ENCODE measurements around the gene SEC22A. TPM values are rescaled to one million over a fixed set of nuclear protein-coding genes. Genes with fewer than 3 reads are reported as not detected.

The SEC22A gene
- total RNA-seq, 2 donors from 2014 or later = 26.8 to 34.9 TPM

GRCh38 chr3:123303976-123304560, 102.3 kb downstream of the SEC22A start:
- 91% methylated on average over 15 of the region's 15 CpGs for WGBS
- no peaks in the 10 kb centered on the region for H3K27me3 ChIP-seq (replicated peaks; ENCODE audit: insufficient read depth)
- intact Hi-C loops (cut with DNase I) = no loop called here
- no peaks in the 10 kb centered on the region for H3K9me3 ChIP-seq
- H3K4me3 ChIP-seq = no peak overlapping the region
- no peaks in the 10 kb centered on the region for H3K4me1 ChIP-seq (replicated peaks)
- TF ChIP-seq CTCF (IDR thresholded peaks at IDR 0.05) (no peak), POLR2A (IDR thresholded peaks at IDR 0.05) (no peak), POLR2AphosphoS5 (IDR thresholded peaks at IDR 0.05) (no peak)
- H3K27ac ChIP-seq = no peak overlapping the region
- DNase-seq (ENCODE audit: low spot score) = no peak
- H3K36me3 ChIP-seq = no peaks in the 10 kb centered on the region

- Histone ChIP-seq H3K9me3 (no peaks in the 10 kb centered on the region), H3K4me3 (no peak overlapping the region), H3K4me1 (replicated peaks) (no peaks in the 10 kb centered on the region), H3K36me3 (no peaks in the 10 kb centered on the region), H3K27ac (no peak overlapping the region), H3K27me3 (replicated peaks; ENCODE audit: insufficient read depth) (no peaks in the 10 kb centered on the region)
- TF ChIP-seq CTCF (IDR thresholded peaks at IDR 0.05) = no peak
- TF ChIP-seq POLR2A (IDR thresholded peaks at IDR 0.05) = no peak
- WGBS = 79% methylated on average over 2 of the region's 2 CpGs
- DNase-seq (ENCODE audit: low spot score) = no peak
- intact Hi-C loops (cut with DNase I) = no loop called here
These were observed 103.4 kb downstream of the SEC22A start for GRCh38 chr3:123305192-123305591.

- 88% methylated on average over 5 of the region's 5 CpGs for WGBS
- no peaks in the 10 kb centered on the region for H3K27me3 ChIP-seq (replicated peaks; ENCODE audit: insufficient read depth)
- H3K9me3 ChIP-seq = no peaks in the 10 kb centered on the region
- H3K36me3 ChIP-seq = no peaks in the 10 kb centered on the region
- H3K27ac ChIP-seq = no peak overlapping the region
- H3K4me1 ChIP-seq (replicated peaks) = no peaks in the 10 kb centered on the region
- H3K4me3 ChIP-seq = no peak overlapping the region
- no peak for TF ChIP-seq POLR2A (IDR thresholded peaks at IDR 0.05)
- no peak for DNase-seq (ENCODE audit: low spot score)
- intact Hi-C loops (cut with DNase I) = no loop called here
These were observed 105.3 kb downstream of the SEC22A start for GRCh38 chr3:123307064-123307463.

- 86% methylated on average over 8 of the region's 8 CpGs for WGBS
- no peak for DNase-seq (ENCODE audit: low spot score)
- TF ChIP-seq POLR2A (IDR thresholded peaks at IDR 0.05) (no peak), POLR2AphosphoS5 (IDR thresholded peaks at IDR 0.05) (no peak), CTCF (IDR thresholded peaks at IDR 0.05) (no peak)
- no peak overlapping the region for H3K27ac ChIP-seq
- no peaks in the 10 kb centered on the region for H3K4me1 ChIP-seq (replicated peaks)
- no peak overlapping the region for H3K4me3 ChIP-seq
- H3K9me3 ChIP-seq = no peaks in the 10 kb centered on the region
- no peaks in the 10 kb centered on the region for H3K36me3 ChIP-seq
- intact Hi-C loops (cut with DNase I) = no loop called here
- H3K27me3 ChIP-seq (replicated peaks; ENCODE audit: insufficient read depth) = no peaks in the 10 kb centered on the region
These were observed 108.4 kb downstream of the SEC22A start for GRCh38 chr3:123310186-123310585.

GRCh38 chr3:123310741-123311140, 109.0 kb downstream of the SEC22A start:
- Histone ChIP-seq H3K4me3 (no peak overlapping the region), H3K27me3 (replicated peaks; ENCODE audit: insufficient read depth) (no peaks in the 10 kb centered on the region), H3K36me3 (no peaks in the 10 kb centered on the region), H3K4me1 (replicated peaks) (no peaks in the 10 kb centered on the region), H3K27ac (no peak overlapping the region), H3K9me3 (no peaks in the 10 kb centered on the region)
- intact Hi-C loops (cut with DNase I) = no loop called here
- no peak for DNase-seq (ENCODE audit: low spot score)
- TF ChIP-seq CTCF (IDR thresholded peaks at IDR 0.05) (no peak), POLR2A (IDR thresholded peaks at IDR 0.05) (no peak), POLR2AphosphoS5 (IDR thresholded peaks at IDR 0.05) (no peak)
- WGBS = 59% methylated on average over 6 of the region's 6 CpGs

All from prostate gland (tissue), 2 donors.